Lower leg skin (tissue), 4 donors: Measurements from ENCODE around the gene ACADVL. TPM values are rescaled to one million over a fixed set of nuclear protein-coding genes. Genes with fewer than 3 reads are reported as not detected.

Experiments
- DNase-seq, 2 donors: peaks; one replicate each; pipeline ENCODE4 v3.0.0-alpha.2; 2019; ENCODE audit warnings: low spot score in 2 of 2
- H3K4me3 ChIP-seq: fragments of 200-600 bp; sonication (generic); 2 replicates; pipeline ENCODE4 v1.5.1; 2017; ENCODE audit warnings: mild to moderate bottlenecking, low read depth; ENCODE audit not compliant: poor library complexity, severe bottlenecking
- CTCF ChIP-seq, 3 donors: fragments of 450-650 bp; IDR thresholded peaks; one replicate each; pipeline ENCODE4 v1.5.1; 2016; ENCODE audit warnings: antibody characterized with exemption in 3 of 3, mild to moderate bottlenecking in 3 of 3, moderate library complexity in 2 of 3
- POLR2A ChIP-seq, 2 donors: fragments of 450-650 bp; IDR thresholded peaks; one replicate each; pipeline ENCODE4 v1.6.1; 2016 to 2017; ENCODE audit warnings: antibody characterized with exemption in 2 of 2, mild to moderate bottlenecking in 1 of 2, moderate library complexity in 1 of 2
- WGBS, 2 donors: methylation state at CpG; one replicate each; pipeline ENCODE4 v1.1.5; 2018; 5-methylcytosine and 5-hydroxymethylcytosine counted together
- intact Hi-C: fragments of 100-400 bp; cut with DNase I; formaldehyde crosslinking; loops from one replicate; pipeline ENCODE4 v1.15.0; 2023; ENCODE audit warnings: low total_unique reads
- total RNA-seq, 4 donors: library from RNA; depleted of rRNA; stranded (reverse); fragments of >200 nt; gene quantifications; one replicate each; pipeline ENCODE4 v1.1.0, GENCODE V29; 2016

The ACADVL gene
- total RNA-seq, 4 donors from 2014 or later: 703 to 1,179 (median 863) TPM

- TF ChIP-seq CTCF (IDR thresholded peaks at IDR 0.05) (no peak), POLR2A (IDR thresholded peaks at IDR 0.05) (no peak)
- intact Hi-C loops: no loop called here
- 78 to 79% methylated on average over 4 of the region's 4 CpGs for WGBS, 2 donors
- DNase-seq: no peak
- H3K4me3 ChIP-seq: no peak overlapping the region
Measured at GRCh38 chr17:7260151-7260550, 40.4 kb downstream of the ACADVL start.

- TF ChIP-seq POLR2A (IDR thresholded peaks at IDR 0.05): no peak
- TF ChIP-seq CTCF (IDR thresholded peaks at IDR 0.05): no peak
- intact Hi-C loops: no loop called here
- peak overlapping the region; percentile 13 for H3K4me3 ChIP-seq
- DNase-seq: no peak
- WGBS, 2 donors: 10 to 12% methylated on average over 27 to 46 of the region's 54 CpGs
Measured at GRCh38 chr17:7260651-7261378, 41.1 kb downstream of the ACADVL start.

GRCh38 chr17:7261379-7262191, 41.8 kb downstream of the ACADVL start:
- intact Hi-C loops: no loop called here
- 15 to 18% methylated on average over 25 to 42 of the region's 71 CpGs for WGBS, 2 donors
- H3K4me3 ChIP-seq: peak overlapping the region; percentile 13
- DNase-seq: no peak
- TF ChIP-seq POLR2A (IDR thresholded peaks at IDR 0.05) (no peak), CTCF (IDR thresholded peaks at IDR 0.05) (no peak)

GRCh38 chr17:7262192-7262934, 42.6 kb downstream of the ACADVL start, which contains the start of gene CLDN7:
CLDN7 (minus strand) TSS chr17:7262478; CDS start chr17:7262043, 435 bp downstream.
- peak in 1 of 2 donors; percentile 91 for DNase-seq
- intact Hi-C loops: no loop called here
- WGBS, 2 donors: 7 to 10% methylated on average over 39 to 58 of the region's 64 CpGs
- TF ChIP-seq POLR2A (IDR thresholded peaks at IDR 0.05) (no peak), CTCF (IDR thresholded peaks at IDR 0.05) (no peak)
- peak within 1 kb of the TSS; percentile 13 for H3K4me3 ChIP-seq

- WGBS, 2 donors: 11 to 13% methylated on average over 26 of the region's 26 CpGs
- TF ChIP-seq CTCF (IDR thresholded peaks at IDR 0.05): no peak
- no peak for TF ChIP-seq POLR2A (IDR thresholded peaks at IDR 0.05)
- DNase-seq: no peak
- H3K4me3 ChIP-seq: no peak overlapping the region
- intact Hi-C loops: no loop called here
Measured at GRCh38 chr17:7262935-7263800, 43.4 kb downstream of the ACADVL start.
